ENCODE data around the gene CHAF1A. TPM values are rescaled to one million over a fixed set of nuclear protein-coding genes. Genes with fewer than 3 reads are reported as not detected.

Gene CHAF1A
- total and polyA plus RNA-seq, 2 of the 8 experiments (the other 6 are each of a cell fraction or from before 2014, with no cell fraction given) = 122 to 147 TPM

GRCh38 chr19:4388337-4389063, 13.9 kb upstream of the CHAF1A start (continued):
- TF ChIP-seq USF2 (IDR thresholded peaks at IDR 0.05; ENCODE audit: low read length) (no peak), SAP30 (IDR thresholded peaks at IDR 0.05; ENCODE audit: insufficient read depth, insufficient replicate concordance, low read length) (no peak), RBBP5 (IDR thresholded peaks at IDR 0.05; ENCODE audit: borderline replicate concordance, low read depth, low read length) (no peak), BACH1 (IDR thresholded peaks at IDR 0.05; ENCODE audit: low read length) (no peak)
